Measurements from ENCODE around the gene CELSR2. TPM values are rescaled to one million over a fixed set of nuclear protein-coding genes. Genes with fewer than 3 reads are reported as not detected.

Gene CELSR2
- polyA plus RNA-seq, 2 donors: 17.4 to 19.4 TPM

GRCh38 chr1:109229531-109230127 lies 19.7 kb upstream of the CELSR2 start:
- H3K4me1 ChIP-seq (ENCODE audit: control insufficient read depth in 2 of 2, insufficient read depth in 2 of 2, low read length in 1 of 2): no peaks in the 10 kb centered on the region
- 80% methylated on average over 13 of the region's 13 CpGs for WGBS, 2 donors
- H3K4me3 ChIP-seq (ENCODE audit: low read depth in 1 of 2, low read length in 2 of 2): no peak overlapping the region
- H3K36me3 ChIP-seq (ENCODE audit: control insufficient read depth in 2 of 2, insufficient read depth in 2 of 2, low read length in 1 of 2): peaks cover 27 to 31% of the 10 kb centered on the region in 2 donors
- no peak overlapping the region for H3K27ac ChIP-seq (ENCODE audit: low read depth in 2 of 2, low read length in 1 of 2)
- no peaks in the 10 kb centered on the region for H3K9me3 ChIP-seq (ENCODE audit: control insufficient read depth in 2 of 2, insufficient read depth in 1 of 2, low read depth in 1 of 2, low read length in 1 of 2)
- H3K27me3 ChIP-seq (ENCODE audit: control insufficient read depth in 1 of 2, insufficient read depth in 2 of 2, low read length in 2 of 2): no peaks in the 10 kb centered on the region

- Histone ChIP-seq H3K36me3 (ENCODE audit: control insufficient read depth in 2 of 2, insufficient read depth in 2 of 2, low read length in 1 of 2) (peaks cover 37 to 42% of the 10 kb centered on the region in 2 donors), H3K4me1 (ENCODE audit: control insufficient read depth in 2 of 2, insufficient read depth in 2 of 2, low read length in 1 of 2) (no peaks in the 10 kb centered on the region), H3K9me3 (ENCODE audit: control insufficient read depth in 2 of 2, insufficient read depth in 1 of 2, low read depth in 1 of 2, low read length in 1 of 2) (no peaks in the 10 kb centered on the region), H3K27me3 (ENCODE audit: control insufficient read depth in 1 of 2, insufficient read depth in 2 of 2, low read length in 2 of 2) (no peaks in the 10 kb centered on the region), H3K27ac (ENCODE audit: low read depth in 2 of 2, low read length in 1 of 2) (no peak overlapping the region), H3K4me3 (ENCODE audit: low read depth in 1 of 2, low read length in 2 of 2) (no peak overlapping the region)
- 88 to 91% methylated on average over 3 of the region's 3 CpGs for WGBS, 2 donors
Measured at GRCh38 chr1:109231066-109231465, 18.3 kb upstream of the CELSR2 start.

- Histone ChIP-seq H3K36me3 (ENCODE audit: control insufficient read depth in 2 of 2, insufficient read depth in 2 of 2, low read length in 1 of 2) (peaks cover 40 to 47% of the 10 kb centered on the region in 2 donors), H3K4me1 (ENCODE audit: control insufficient read depth in 2 of 2, insufficient read depth in 2 of 2, low read length in 1 of 2) (peaks cover 2 to 8% of the 10 kb centered on the region in 2 donors), H3K27me3 (ENCODE audit: control insufficient read depth in 1 of 2, insufficient read depth in 2 of 2, low read length in 2 of 2) (no peaks in the 10 kb centered on the region), H3K27ac (ENCODE audit: low read depth in 2 of 2, low read length in 1 of 2) (no peak overlapping the region), H3K4me3 (ENCODE audit: low read depth in 1 of 2, low read length in 2 of 2) (no peak overlapping the region), H3K9me3 (ENCODE audit: control insufficient read depth in 2 of 2, insufficient read depth in 1 of 2, low read depth in 1 of 2, low read length in 1 of 2) (no peaks in the 10 kb centered on the region)
- WGBS, 2 donors: 89 to 96% methylated on average over 7 of the region's 7 CpGs
Measured at GRCh38 chr1:109235137-109235536, 14.2 kb upstream of the CELSR2 start.

GRCh38 chr1:109237512-109237911 lies 11.8 kb upstream of the CELSR2 start:
- peaks cover 2 to 21% of the 10 kb centered on the region in 2 donors for H3K4me1 ChIP-seq (ENCODE audit: control insufficient read depth in 2 of 2, insufficient read depth in 2 of 2, low read length in 1 of 2)
- no peak overlapping the region for H3K27ac ChIP-seq (ENCODE audit: low read depth in 2 of 2, low read length in 1 of 2)
- H3K27me3 ChIP-seq (ENCODE audit: control insufficient read depth in 1 of 2, insufficient read depth in 2 of 2, low read length in 2 of 2): no peaks in the 10 kb centered on the region
- no peak overlapping the region for H3K4me3 ChIP-seq (ENCODE audit: low read depth in 1 of 2, low read length in 2 of 2)
- 92 to 95% methylated on average over 3 of the region's 3 CpGs for WGBS, 2 donors
- H3K36me3 ChIP-seq (ENCODE audit: control insufficient read depth in 2 of 2, insufficient read depth in 2 of 2, low read length in 1 of 2): peaks cover 25 to 31% of the 10 kb centered on the region in 2 donors
- no peaks in the 10 kb centered on the region for H3K9me3 ChIP-seq (ENCODE audit: control insufficient read depth in 2 of 2, insufficient read depth in 1 of 2, low read depth in 1 of 2, low read length in 1 of 2)

GRCh38 chr1:109238382-109238781 lies 11.0 kb upstream of the CELSR2 start:
- Histone ChIP-seq H3K36me3 (ENCODE audit: control insufficient read depth in 2 of 2, insufficient read depth in 2 of 2, low read length in 1 of 2) (peaks cover 23 to 31% of the 10 kb centered on the region in 2 donors), H3K27me3 (ENCODE audit: control insufficient read depth in 1 of 2, insufficient read depth in 2 of 2, low read length in 2 of 2) (no peaks in the 10 kb centered on the region), H3K9me3 (ENCODE audit: control insufficient read depth in 2 of 2, insufficient read depth in 1 of 2, low read depth in 1 of 2, low read length in 1 of 2) (no peaks in the 10 kb centered on the region), H3K4me3 (ENCODE audit: low read depth in 1 of 2, low read length in 2 of 2) (no peak overlapping the region), H3K4me1 (ENCODE audit: control insufficient read depth in 2 of 2, insufficient read depth in 2 of 2, low read length in 1 of 2) (peaks cover 2 to 21% of the 10 kb centered on the region in 2 donors), H3K27ac (ENCODE audit: low read depth in 2 of 2, low read length in 1 of 2) (no peak overlapping the region)
- WGBS, 2 donors: 83 to 85% methylated on average over 2 of the region's 2 CpGs

- H3K36me3 ChIP-seq (ENCODE audit: control insufficient read depth in 2 of 2, insufficient read depth in 2 of 2, low read length in 1 of 2): peaks cover 23 to 31% of the 10 kb centered on the region in 2 donors
Measured at GRCh38 chr1:109239047-109239408, 10.3 kb upstream of the CELSR2 start.

GRCh38 chr1:109239409-109240068 lies 9.8 kb upstream of the CELSR2 start:
- Histone ChIP-seq H3K27ac (ENCODE audit: low read depth in 2 of 2, low read length in 1 of 2) (peak overlapping the region; percentile 93 to 96), H3K27me3 (ENCODE audit: control insufficient read depth in 1 of 2, insufficient read depth in 2 of 2, low read length in 2 of 2) (no peaks in the 10 kb centered on the region), H3K36me3 (ENCODE audit: control insufficient read depth in 2 of 2, insufficient read depth in 2 of 2, low read length in 1 of 2) (peaks cover 23 to 31% of the 10 kb centered on the region in 2 donors), H3K9me3 (ENCODE audit: control insufficient read depth in 2 of 2, insufficient read depth in 1 of 2, low read depth in 1 of 2, low read length in 1 of 2) (no peaks in the 10 kb centered on the region), H3K4me1 (ENCODE audit: control insufficient read depth in 2 of 2, insufficient read depth in 2 of 2, low read length in 1 of 2) (peaks cover 2 to 21% of the 10 kb centered on the region in 2 donors), H3K4me3 (ENCODE audit: low read depth in 1 of 2, low read length in 2 of 2) (no peak overlapping the region)
- WGBS, 2 donors: 52 to 60% methylated on average over 6 of the region's 6 CpGs

More at GRCh38 chr1:109239047-109239408, 10.3 kb upstream of the CELSR2 start:
- Histone ChIP-seq H3K27ac (ENCODE audit: low read depth in 2 of 2, low read length in 1 of 2) (peak overlapping the region; percentile 93 to 96), H3K27me3 (ENCODE audit: control insufficient read depth in 1 of 2, insufficient read depth in 2 of 2, low read length in 2 of 2) (no peaks in the 10 kb centered on the region), H3K4me3 (ENCODE audit: low read depth in 1 of 2, low read length in 2 of 2) (no peak overlapping the region), H3K9me3 (ENCODE audit: control insufficient read depth in 2 of 2, insufficient read depth in 1 of 2, low read depth in 1 of 2, low read length in 1 of 2) (no peaks in the 10 kb centered on the region), H3K4me1 (ENCODE audit: control insufficient read depth in 2 of 2, insufficient read depth in 2 of 2, low read length in 1 of 2) (peaks cover 2 to 21% of the 10 kb centered on the region in 2 donors)
- WGBS, 2 donors: 76 to 82% methylated on average over 5 of the region's 5 CpGs

- Histone ChIP-seq H3K36me3 (ENCODE audit: control insufficient read depth in 2 of 2, insufficient read depth in 2 of 2, low read length in 1 of 2) (peaks cover 17 to 26% of the 10 kb centered on the region in 2 donors), H3K4me1 (ENCODE audit: control insufficient read depth in 2 of 2, insufficient read depth in 2 of 2, low read length in 1 of 2) (peaks cover 2 to 21% of the 10 kb centered on the region in 2 donors), H3K27me3 (ENCODE audit: control insufficient read depth in 1 of 2, insufficient read depth in 2 of 2, low read length in 2 of 2) (no peaks in the 10 kb centered on the region), H3K27ac (ENCODE audit: low read depth in 2 of 2, low read length in 1 of 2) (peak overlapping the region; percentile 93 to 96), H3K4me3 (ENCODE audit: low read depth in 1 of 2, low read length in 2 of 2) (no peak overlapping the region), H3K9me3 (ENCODE audit: control insufficient read depth in 2 of 2, insufficient read depth in 1 of 2, low read depth in 1 of 2, low read length in 1 of 2) (no peaks in the 10 kb centered on the region)
- 17 to 33% methylated on average over 26 of the region's 26 CpGs for WGBS, 2 donors
Measured at GRCh38 chr1:109240158-109241152, 8.9 kb upstream of the CELSR2 start.

- H3K36me3 ChIP-seq (ENCODE audit: control insufficient read depth in 2 of 2, insufficient read depth in 2 of 2, low read length in 1 of 2): peaks cover 10 to 20% of the 10 kb centered on the region in 2 donors
- H3K4me3 ChIP-seq (ENCODE audit: low read depth in 1 of 2, low read length in 2 of 2): no peak overlapping the region
- H3K9me3 ChIP-seq (ENCODE audit: control insufficient read depth in 2 of 2, insufficient read depth in 1 of 2, low read depth in 1 of 2, low read length in 1 of 2): no peaks in the 10 kb centered on the region
- no peaks in the 10 kb centered on the region for H3K27me3 ChIP-seq (ENCODE audit: control insufficient read depth in 1 of 2, insufficient read depth in 2 of 2, low read length in 2 of 2)
- peaks cover 2 to 21% of the 10 kb centered on the region in 2 donors for H3K4me1 ChIP-seq (ENCODE audit: control insufficient read depth in 2 of 2, insufficient read depth in 2 of 2, low read length in 1 of 2)
- 33 to 42% methylated on average over 6 of the region's 6 CpGs for WGBS, 2 donors
- H3K27ac ChIP-seq (ENCODE audit: low read depth in 2 of 2, low read length in 1 of 2): peak overlapping the region in 1 of 2 donors; percentile 93
Measured at GRCh38 chr1:109241344-109241743, 8.0 kb upstream of the CELSR2 start.
